ENCODE results near the gene PPP1R26. TPM values are rescaled to one million over a fixed set of nuclear protein-coding genes. Genes with fewer than 3 reads are reported as not detected.

PPP1R26 gene
- polyA plus RNA-seq, 1 experiment = 6.0 TPM

DNA sequence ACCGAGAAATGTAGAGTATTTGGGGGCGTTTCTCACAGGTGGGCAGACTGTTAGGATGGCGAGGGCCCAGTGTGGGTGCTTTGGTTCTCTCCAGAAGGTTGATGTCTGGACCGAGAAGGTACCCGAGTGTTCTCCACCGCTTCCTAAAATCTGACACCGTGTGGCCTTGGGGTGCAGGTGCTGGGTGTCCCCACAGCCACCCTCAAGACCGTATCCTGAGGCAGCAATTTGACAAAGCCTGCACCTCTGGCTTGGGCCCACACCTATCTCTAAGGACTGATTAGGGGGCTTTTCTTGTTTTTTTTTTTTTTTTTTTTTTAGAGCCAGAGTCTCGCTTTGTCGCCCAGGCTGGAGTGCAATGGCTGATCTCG, 1.3 kb downstream of the PPP1R26 start:
- H3K36me3 ChIP-seq (ENCODE audit: control insufficient read depth, insufficient read depth, low read length) = peaks cover 17% of the 10 kb centered on the region
- H3K4me3 ChIP-seq (ENCODE audit: low read depth, low read length) = peak overlapping the region; percentile 89
- TF ChIP-seq, protein P1, sequence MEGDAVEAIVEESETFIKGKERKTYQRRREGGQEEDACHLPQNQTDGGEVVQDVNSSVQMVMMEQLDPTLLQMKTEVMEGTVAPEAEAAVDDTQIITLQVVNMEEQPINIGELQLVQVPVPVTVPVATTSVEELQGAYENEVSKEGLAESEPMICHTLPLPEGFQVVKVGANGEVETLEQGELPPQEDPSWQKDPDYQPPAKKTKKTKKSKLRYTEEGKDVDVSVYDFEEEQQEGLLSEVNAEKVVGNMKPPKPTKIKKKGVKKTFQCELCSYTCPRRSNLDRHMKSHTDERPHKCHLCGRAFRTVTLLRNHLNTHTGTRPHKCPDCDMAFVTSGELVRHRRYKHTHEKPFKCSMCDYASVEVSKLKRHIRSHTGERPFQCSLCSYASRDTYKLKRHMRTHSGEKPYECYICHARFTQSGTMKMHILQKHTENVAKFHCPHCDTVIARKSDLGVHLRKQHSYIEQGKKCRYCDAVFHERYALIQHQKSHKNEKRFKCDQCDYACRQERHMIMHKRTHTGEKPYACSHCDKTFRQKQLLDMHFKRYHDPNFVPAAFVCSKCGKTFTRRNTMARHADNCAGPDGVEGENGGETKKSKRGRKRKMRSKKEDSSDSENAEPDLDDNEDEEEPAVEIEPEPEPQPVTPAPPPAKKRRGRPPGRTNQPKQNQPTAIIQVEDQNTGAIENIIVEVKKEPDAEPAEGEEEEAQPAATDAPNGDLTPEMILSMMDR (IDR thresholded peaks at IDR 0.05; ENCODE audit: insufficient read depth, low read depth, low read length) = no peak
- DNase-seq (ENCODE audit: low read depth) = no peak
- CTCF ChIA-PET = interaction anchor here (1.1 to 2.7 kb wide), 2 partner anchors 19 to 24 kb away, joined by 8 to 10 read pairs; partner anchors contain the start of gene MRPS2
- POLR2A ChIA-PET = no interaction called here
- no peaks in the 10 kb centered on the region for H3K27me3 ChIP-seq (ENCODE audit: control insufficient read depth, insufficient read depth, low read length)

DNA sequence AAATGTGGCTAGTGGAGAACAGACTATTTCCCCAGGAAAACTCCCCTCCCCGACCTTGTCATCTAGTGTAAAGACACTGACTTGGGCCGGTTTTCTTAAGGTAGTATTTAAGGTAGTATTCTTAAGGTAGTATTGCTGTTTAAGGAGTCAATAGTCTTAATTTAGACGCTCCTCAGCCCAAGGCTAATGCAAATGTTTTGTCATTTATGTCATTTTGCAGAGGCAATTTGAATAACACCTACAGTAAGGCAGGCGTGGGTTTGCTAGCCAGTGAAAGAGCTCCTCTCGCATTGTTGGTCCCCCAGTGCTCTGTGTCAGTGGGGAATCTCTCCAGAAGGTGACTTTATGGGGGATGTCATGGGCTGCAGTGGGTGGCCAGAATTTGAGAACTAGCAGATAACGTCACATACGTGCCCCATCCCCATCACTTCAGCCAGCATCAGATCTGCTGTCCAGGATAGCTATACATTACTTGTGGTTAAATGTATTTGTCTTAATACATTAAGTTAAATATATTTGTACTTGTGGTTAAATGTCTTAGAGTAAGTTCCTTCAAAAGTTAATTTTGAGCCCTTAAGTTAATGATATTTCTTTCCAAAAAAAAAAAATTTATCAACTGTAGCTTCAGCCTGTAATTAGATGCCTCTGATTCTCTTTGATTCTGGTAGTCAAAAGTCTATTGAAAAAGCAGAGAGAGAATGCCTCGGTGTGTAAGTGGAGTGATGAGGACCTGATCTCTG, 2.6 kb downstream of the PPP1R26 start:
- Histone ChIP-seq H3K36me3 (ENCODE audit: control insufficient read depth, insufficient read depth, low read length) (peaks cover 28% of the 10 kb centered on the region), H3K27me3 (ENCODE audit: control insufficient read depth, insufficient read depth, low read length) (no peaks in the 10 kb centered on the region), H3K4me3 (ENCODE audit: low read depth, low read length) (no peak overlapping the region)
- DNase-seq (ENCODE audit: low read depth) = no peak
- CTCF ChIA-PET = interaction anchor here (1.9 to 2.7 kb wide), 2 partner anchors 15 to 22 kb away, joined by 5 to 10 read pairs; no protein-coding TSS in a partner anchor
- TF ChIP-seq, protein P1 (IDR thresholded peaks at IDR 0.05; ENCODE audit: insufficient read depth, low read depth, low read length) = no peak
- POLR2A ChIA-PET = no interaction called here

DNA sequence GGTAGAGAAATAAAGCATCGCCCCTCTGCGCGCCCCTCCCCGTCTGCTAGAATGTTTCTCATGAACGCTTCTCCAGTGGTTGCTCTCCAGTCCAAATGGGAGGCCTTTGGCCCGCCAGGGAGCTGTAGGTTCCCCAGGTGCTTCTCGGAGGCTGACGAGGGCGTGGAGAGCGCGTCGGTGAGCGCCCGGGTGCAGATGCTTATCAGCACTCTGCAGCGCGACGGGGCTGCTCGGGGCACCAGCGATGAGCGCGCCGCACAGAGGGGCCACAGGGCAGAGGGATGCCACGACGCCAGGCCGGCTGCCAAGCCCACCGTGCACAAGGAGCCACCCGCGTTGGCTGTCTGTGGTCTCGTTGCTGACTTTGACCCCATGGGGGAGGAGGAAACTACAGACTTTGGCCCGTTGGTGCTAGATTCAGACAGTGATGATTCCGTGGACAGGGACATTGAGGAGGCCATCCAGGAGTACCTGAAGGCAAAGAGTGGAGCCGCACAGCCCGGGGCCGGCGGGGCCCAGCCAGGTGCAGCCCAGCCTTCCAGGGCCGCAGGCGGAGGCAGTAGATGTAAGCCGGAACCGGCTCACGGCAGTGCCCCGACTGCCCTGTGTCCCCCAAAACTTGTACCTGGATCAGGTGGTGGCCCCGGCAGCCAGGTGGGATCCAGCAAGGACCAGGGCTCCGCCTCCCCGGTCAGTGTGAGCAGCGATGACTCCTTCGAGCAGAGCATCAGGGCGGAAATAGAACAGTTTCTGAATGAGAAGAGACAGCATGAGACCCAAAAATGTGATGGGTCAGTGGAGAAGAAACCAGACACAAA, 5.1 kb downstream of the PPP1R26 start:
- DNase-seq (ENCODE audit: low read depth) = no peak
- TF ChIP-seq, protein P1 (IDR thresholded peaks at IDR 0.05; ENCODE audit: insufficient read depth, low read depth, low read length) = no peak
- Histone ChIP-seq H3K36me3 (ENCODE audit: control insufficient read depth, insufficient read depth, low read length) (peaks cover 33% of the 10 kb centered on the region), H3K4me3 (ENCODE audit: low read depth, low read length) (no peak overlapping the region), H3K27me3 (ENCODE audit: control insufficient read depth, insufficient read depth, low read length) (no peaks in the 10 kb centered on the region)
- CTCF ChIA-PET = no interaction called here
- POLR2A ChIA-PET = no interaction called here

DNA sequence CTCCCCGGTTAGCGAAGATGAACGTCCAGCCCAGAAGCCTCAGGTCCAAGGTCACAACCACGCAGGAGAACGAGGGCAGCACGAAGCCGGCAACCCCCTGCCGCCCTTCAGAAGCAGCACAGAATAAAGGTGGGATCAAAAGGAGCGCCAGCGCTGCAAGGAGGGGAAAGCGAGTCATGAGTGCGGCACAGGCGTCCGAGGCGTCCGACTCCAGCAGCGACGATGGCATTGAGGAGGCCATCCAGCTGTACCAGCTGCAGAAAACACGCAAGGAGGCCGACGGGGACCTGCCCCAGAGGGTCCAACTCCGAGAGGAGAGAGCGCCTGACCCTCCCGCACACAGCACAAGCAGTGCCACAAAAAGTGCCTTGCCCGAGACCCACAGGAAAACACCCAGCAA, 5.8 kb downstream of the PPP1R26 start:
- Histone ChIP-seq H3K36me3 (ENCODE audit: control insufficient read depth, insufficient read depth, low read length) (peaks cover 33% of the 10 kb centered on the region), H3K27me3 (ENCODE audit: control insufficient read depth, insufficient read depth, low read length) (no peaks in the 10 kb centered on the region), H3K4me3 (ENCODE audit: low read depth, low read length) (no peak overlapping the region)
- POLR2A ChIA-PET = no interaction called here
- CTCF ChIA-PET = interaction anchor here (1.6 kb wide), 1 partner anchor 13 kb away, joined by 3 read pairs; no protein-coding TSS in a partner anchor
- TF ChIP-seq, protein P1 (IDR thresholded peaks at IDR 0.05; ENCODE audit: insufficient read depth, low read depth, low read length) = no peak
- no peak for DNase-seq (ENCODE audit: low read depth)

DNA sequence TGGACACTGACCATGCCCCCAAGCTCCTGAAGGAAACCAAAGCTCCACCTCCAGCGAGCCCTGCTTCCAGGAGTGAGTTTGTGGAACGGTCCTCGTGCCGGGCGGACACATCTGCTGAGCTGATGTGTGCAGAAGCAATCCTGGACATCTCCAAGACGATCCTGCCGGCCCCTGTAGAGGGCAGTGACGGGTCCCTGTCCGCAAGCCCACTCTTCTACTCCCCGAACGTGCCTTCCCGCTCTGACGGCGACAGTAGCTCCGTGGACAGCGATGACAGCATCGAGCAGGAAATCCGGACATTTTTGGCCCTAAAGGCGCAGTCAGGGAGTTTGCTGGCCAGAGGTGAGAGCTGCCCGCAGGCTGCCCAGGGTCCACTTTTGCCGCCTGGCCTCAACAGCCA, 6.2 kb downstream of the PPP1R26 start:
- DNase-seq (ENCODE audit: low read depth) = no peak
- TF ChIP-seq, protein P1 (IDR thresholded peaks at IDR 0.05; ENCODE audit: insufficient read depth, low read depth, low read length) = no peak
- CTCF ChIA-PET = interaction anchor here (1.6 kb wide), 1 partner anchor 13 kb away, joined by 3 read pairs; no protein-coding TSS in a partner anchor
- POLR2A ChIA-PET = no interaction called here
- H3K27me3 ChIP-seq (ENCODE audit: control insufficient read depth, insufficient read depth, low read length) = no peaks in the 10 kb centered on the region
- H3K36me3 ChIP-seq (ENCODE audit: control insufficient read depth, insufficient read depth, low read length) = peaks cover 33% of the 10 kb centered on the region
- H3K4me3 ChIP-seq (ENCODE audit: low read depth, low read length) = no peak overlapping the region

All from BJ (cell line).